GM12875 (cell line): ENCODE data around the gene SCGB1D2.

Source experiments
- H3K4me3 ChIP-seq: one replicate; pipeline ENCODE4 v1.5.1; 2011; ENCODE audit warnings: low read depth, low read length, control low read depth
- TF ChIP-seq, protein P1 (sequence below): IDR thresholded peaks from 2 replicates; pipeline ENCODE4 v1.5.1; 2011; ENCODE audit warnings: low read depth, mild to moderate bottlenecking, control low read depth, inconsistent platforms, low read length, moderate library complexity, borderline replicate concordance; ENCODE audit not compliant: insufficient read depth

Gene SCGB1D2

DNA sequence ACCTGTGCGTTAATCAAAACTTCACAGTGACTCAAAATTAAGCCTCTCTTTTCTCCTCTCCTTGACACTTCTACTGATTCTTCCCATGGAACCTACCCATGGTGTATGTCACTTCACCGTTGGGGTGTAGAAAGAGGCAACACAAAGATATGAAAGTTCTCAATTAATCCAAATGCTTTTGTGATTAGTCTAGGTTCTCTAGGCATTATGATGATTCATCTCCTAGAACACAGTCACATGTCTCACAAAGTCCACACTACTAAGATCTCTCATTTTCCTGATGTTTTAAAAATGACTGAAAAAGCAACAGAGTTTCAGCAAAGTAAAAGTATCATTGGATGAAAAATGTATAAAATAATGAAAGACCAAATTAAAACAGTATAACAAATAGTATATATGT is 14.2 kb downstream of the SCGB1D2 start:
- no peak overlapping the region for H3K4me3 ChIP-seq
- TF ChIP-seq, protein P1, sequence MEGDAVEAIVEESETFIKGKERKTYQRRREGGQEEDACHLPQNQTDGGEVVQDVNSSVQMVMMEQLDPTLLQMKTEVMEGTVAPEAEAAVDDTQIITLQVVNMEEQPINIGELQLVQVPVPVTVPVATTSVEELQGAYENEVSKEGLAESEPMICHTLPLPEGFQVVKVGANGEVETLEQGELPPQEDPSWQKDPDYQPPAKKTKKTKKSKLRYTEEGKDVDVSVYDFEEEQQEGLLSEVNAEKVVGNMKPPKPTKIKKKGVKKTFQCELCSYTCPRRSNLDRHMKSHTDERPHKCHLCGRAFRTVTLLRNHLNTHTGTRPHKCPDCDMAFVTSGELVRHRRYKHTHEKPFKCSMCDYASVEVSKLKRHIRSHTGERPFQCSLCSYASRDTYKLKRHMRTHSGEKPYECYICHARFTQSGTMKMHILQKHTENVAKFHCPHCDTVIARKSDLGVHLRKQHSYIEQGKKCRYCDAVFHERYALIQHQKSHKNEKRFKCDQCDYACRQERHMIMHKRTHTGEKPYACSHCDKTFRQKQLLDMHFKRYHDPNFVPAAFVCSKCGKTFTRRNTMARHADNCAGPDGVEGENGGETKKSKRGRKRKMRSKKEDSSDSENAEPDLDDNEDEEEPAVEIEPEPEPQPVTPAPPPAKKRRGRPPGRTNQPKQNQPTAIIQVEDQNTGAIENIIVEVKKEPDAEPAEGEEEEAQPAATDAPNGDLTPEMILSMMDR, result no peak

DNA sequence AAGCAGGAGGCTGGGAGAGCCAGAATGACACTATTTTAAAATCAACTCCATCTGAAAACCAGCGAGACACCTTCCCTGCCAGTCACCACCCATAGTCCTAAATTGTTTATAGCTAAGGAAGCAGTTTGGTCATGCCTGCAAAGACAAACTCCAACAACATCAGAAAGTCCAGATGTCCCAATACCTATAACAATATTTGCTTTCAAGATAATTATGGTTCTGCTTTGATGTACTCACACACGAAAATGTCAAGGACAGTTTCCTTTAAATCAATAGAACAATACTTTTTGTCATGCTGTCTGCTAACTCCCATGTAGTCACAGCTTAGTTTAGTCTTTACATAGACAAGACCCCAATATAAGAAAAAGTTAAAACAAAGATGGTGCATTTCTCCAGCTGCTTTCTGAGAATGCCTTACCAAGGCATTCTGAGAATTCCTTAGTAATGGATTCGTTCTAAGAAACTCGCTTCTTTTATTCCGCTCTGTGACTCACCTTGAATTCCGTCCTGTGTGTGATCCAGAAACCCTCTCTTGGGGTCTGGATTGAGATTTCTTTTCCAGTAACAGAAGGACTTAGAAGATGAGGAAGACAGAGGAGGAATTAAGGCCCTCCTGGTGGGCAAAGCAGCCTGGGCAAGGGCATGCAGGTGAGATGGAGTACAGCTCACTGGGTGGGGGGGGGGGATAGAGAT is 18.4 kb downstream of the SCGB1D2 start:
- TF ChIP-seq, protein P1, result no peak
- H3K4me3 ChIP-seq, result no peak overlapping the region

DNA sequence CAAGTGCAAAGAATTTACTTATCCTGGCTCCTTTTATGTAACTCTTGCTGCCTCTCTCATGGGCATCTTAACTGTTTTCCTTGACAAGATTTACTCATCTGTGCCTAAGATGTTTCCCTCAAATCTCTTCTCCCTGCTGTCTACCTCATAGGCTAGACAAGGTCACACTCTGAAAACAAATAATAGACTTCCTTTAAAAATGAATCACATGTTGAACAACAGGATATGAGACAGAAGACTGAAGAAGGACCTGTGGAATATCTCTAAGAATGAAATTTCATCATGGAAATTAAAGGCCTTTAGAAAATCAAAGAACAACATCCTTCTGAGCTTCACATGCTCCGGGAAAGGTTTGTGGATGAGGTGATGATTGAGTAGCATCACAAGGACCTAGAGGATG is 22.0 kb downstream of the SCGB1D2 start:
- H3K4me3 ChIP-seq, result no peak overlapping the region
- TF ChIP-seq, protein P1, result no peak

- TF ChIP-seq, protein P1, result no peak
- no peak overlapping the region for H3K4me3 ChIP-seq
These were observed 24.5 kb downstream of the SCGB1D2 start for GRCh38 chr11:62266558-62266957.

GRCh38 chr11:62267050-62267449 is 25.0 kb downstream of the SCGB1D2 start:
- H3K4me3 ChIP-seq, result no peak overlapping the region
- TF ChIP-seq, protein P1, result no peak

GRCh38 chr11:62267576-62267975 is 25.5 kb downstream of the SCGB1D2 start:
- H3K4me3 ChIP-seq, result no peak overlapping the region
- TF ChIP-seq, protein P1, result no peak

DNA sequence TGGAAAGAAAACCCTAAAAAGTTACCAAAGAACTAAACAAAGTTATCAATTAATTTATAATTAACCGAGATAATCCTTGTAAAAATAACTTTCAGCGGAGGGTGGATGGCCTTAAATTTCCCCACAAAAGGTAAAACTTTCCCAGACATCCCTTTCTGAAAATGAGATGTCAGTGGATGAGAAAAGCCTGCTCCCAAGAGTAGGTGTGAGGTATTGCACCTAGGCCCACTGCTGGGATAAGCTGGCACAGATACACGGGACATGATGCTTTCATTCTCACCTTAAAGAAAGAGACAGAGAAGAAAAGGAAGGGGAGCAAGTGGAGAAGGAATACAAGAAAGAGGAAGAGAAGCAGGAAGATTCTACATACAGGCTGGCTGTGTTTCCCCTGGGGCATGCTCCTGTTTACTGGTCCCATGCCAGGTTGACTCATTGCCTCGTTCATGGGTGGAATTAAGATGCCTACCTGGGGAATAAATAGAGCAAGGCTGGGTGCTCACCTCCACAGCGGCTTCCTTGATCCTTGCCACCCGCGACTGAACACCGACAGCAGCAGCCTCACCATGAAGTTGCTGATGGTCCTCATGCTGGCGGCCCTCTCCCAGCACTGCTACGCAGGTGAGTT is 27.7 kb downstream of the SCGB1D2 start, which contains the start of gene SCGB2A2:
Gene SCGB2A2, plus strand, starts transcription at position 505 of the 625 bp plus-strand sequence. Its CDS starts 59 bp downstream, at position 564.
- TF ChIP-seq, protein P1, result 0 out of 2 replicates have a peak, but pooled peaks have one; percentile 18
- H3K4me3 ChIP-seq, result no peak within 1 kb of the TSS
